SK-N-SH (cell line): ENCODE results near the gene SPATA33. TPM values are rescaled to one million over a fixed set of nuclear protein-coding genes. Genes with fewer than 3 reads are reported as not detected.

Experiments
- CTCF ChIA-PET: fragments of 300-600, 350-600 bp; formaldehyde crosslinking; extraction: SDS; loops from one replicate; lab custom pipeline; 2021; lab: Yijun Ruan, JAX
- POLR2A ChIA-PET: fragments of 350-600 bp; sonication (Branson Sonifier 250); formaldehyde crosslinking; extraction: SDS; loops from one replicate; lab custom pipeline; 2020; ENCODE audit warnings: antibody characterized with exemption, inconsistent platforms; lab: Yijun Ruan, JAX
- DNase-seq: peaks from one replicate; pipeline ENCODE4 v3.0.0; 2012
- H2AFZ ChIP-seq: fragments of 200-600 bp; sonication (generic); 2 replicates; pipeline ENCODE4 v1.8.1; 2016; ENCODE audit warnings: antibody characterized with exemption, mild to moderate bottlenecking, low read depth
- H3F3A ChIP-seq: fragments of 200-600 bp; sonication (generic); replicated peaks from 2 replicates; pipeline ENCODE3; 2016; ENCODE audit warnings: antibody characterized with exemption, mild to moderate bottlenecking; ENCODE audit not compliant: insufficient read depth
- H3K27ac ChIP-seq, 2 experiments: fragments of 200-500 bp in 1 of 2; fragments of 200-600 bp in 1 of 2; sonication (Bioruptor generic) in 1 of 2; sonication (generic), shearing (Covaris generic) in 1 of 2; 2 replicates each; pipeline versions ENCODE4 v1.5.1 to v1.6.1; 2014 to 2016; ENCODE audit warnings: low read depth in 2 of 2, inconsistent platforms in 1 of 2, low read length in 1 of 2, mild to moderate bottlenecking in 1 of 2, mixed read lengths in 1 of 2
- H3K27me3 ChIP-seq: fragments of 200-600 bp; sonication (generic), shearing (Covaris generic); 2 replicates; pipeline ENCODE4 v1.6.1; 2016; ENCODE audit warnings: mixed run types; ENCODE audit not compliant: insufficient read depth
- H3K36me3 ChIP-seq, 2 experiments: fragments of 200-500 bp in 1 of 2; fragments of 200-600 bp in 1 of 2; sonication (Bioruptor generic) in 1 of 2; sonication (generic) in 1 of 2; replicated peaks in 1 of 2; 2 replicates each; pipeline versions ENCODE3 to v1.5.1; 2014 to 2016; ENCODE audit warnings: low read length in 1 of 2, mild to moderate bottlenecking in 1 of 2; ENCODE audit not compliant: insufficient read depth in 2 of 2, control insufficient read depth in 1 of 2
- H3K4me1 ChIP-seq, 2 experiments: fragments of 200-500 bp in 1 of 2; fragments of 200-600 bp in 1 of 2; sonication (Bioruptor generic) in 1 of 2; sonication (generic), shearing (Covaris generic) in 1 of 2; 2 replicates each; pipeline versions ENCODE4 v1.5.1 to v1.6.1; 2014 to 2016; ENCODE audit warnings: low read depth in 1 of 2, low read length in 1 of 2, mixed run types in 1 of 2; ENCODE audit not compliant: insufficient read depth in 2 of 2, control insufficient read depth in 1 of 2
- H3K4me2 ChIP-seq: fragments of 200-600 bp; sonication (generic), shearing (Covaris generic); 2 replicates; pipeline ENCODE4 v1.6.1; 2017; ENCODE audit warnings: mixed run types
- H3K4me3 ChIP-seq, 2 experiments: fragments of 200-500 bp in 1 of 2; fragments of 200-600 bp in 1 of 2; sonication (Bioruptor generic) in 1 of 2; sonication (generic), shearing (Covaris generic) in 1 of 2; 2 replicates each; pipeline versions ENCODE4 v1.5.1 to v1.8.1; 2014 to 2016; ENCODE audit warnings: low read depth in 2 of 2, inconsistent platforms in 1 of 2, low read length in 1 of 2, mild to moderate bottlenecking in 1 of 2, mixed read lengths in 1 of 2, moderate library complexity in 1 of 2
- H3K79me2 ChIP-seq: fragments of 200-600 bp; sonication (generic); 2 replicates; pipeline ENCODE4 v1.8.1; 2017; ENCODE audit warnings: mild to moderate bottlenecking; ENCODE audit not compliant: insufficient read depth
- H3K9ac ChIP-seq: fragments of 200-600 bp; sonication (generic); 2 replicates; pipeline ENCODE4 v1.6.1; 2017; ENCODE audit warnings: mixed run types
- H3K9me2 ChIP-seq: fragments of 200-600 bp; sonication (generic); 2 replicates; pipeline ENCODE4 v1.6.1; 2017; ENCODE audit warnings: mixed run types
- H3K9me3 ChIP-seq: fragments of 200-600 bp; sonication (generic); 2 replicates; pipeline ENCODE4 v1.6.1; 2017; ENCODE audit warnings: mixed run types, mild to moderate bottlenecking, moderate library complexity
- H4K20me1 ChIP-seq: fragments of 200-600 bp; sonication (generic); 2 replicates; pipeline ENCODE4 v1.6.1; 2017; ENCODE audit warnings: mild to moderate bottlenecking, mixed run types; ENCODE audit not compliant: insufficient read depth
- EP300 ChIP-seq, 2 experiments: IDR thresholded peaks; 2 replicates each; pipeline versions ENCODE4 v1.4.0 to v1.6.1; 2012; ENCODE audit warnings: borderline replicate concordance in 1 of 2, low read depth in 1 of 2, low read length in 1 of 2
- FOXM1 ChIP-seq: IDR thresholded peaks from 2 replicates; pipeline ENCODE4 v1.4.0; 2012; ENCODE audit warnings: low read depth, mild to moderate bottlenecking
- GABPA ChIP-seq: IDR thresholded peaks from 2 replicates; pipeline ENCODE4 v1.4.0; 2012; ENCODE audit warnings: low read depth, mild to moderate bottlenecking
- GATA2 ChIP-seq: sonication (generic); formaldehyde crosslinking; IDR thresholded peaks from 2 replicates; pipeline ENCODE4 v1.5.0; 2020; ENCODE audit warnings: mild to moderate bottlenecking, missing genetic modification reagents
- NRF1 ChIP-seq: IDR thresholded peaks from 2 replicates; pipeline ENCODE4 v1.6.1; 2012; ENCODE audit warnings: low read depth, mild to moderate bottlenecking, low read length
- POLR2AphosphoS5 ChIP-seq: IDR thresholded peaks from 2 replicates; pipeline ENCODE4 v1.6.1; 2012; ENCODE audit warnings: low read depth, low read length
- RAD21 ChIP-seq: IDR thresholded peaks from 2 replicates; pipeline ENCODE4 v1.6.1; 2012; ENCODE audit warnings: mild to moderate bottlenecking, low read length
- RCOR1 ChIP-seq: fragments of 150-350 bp; IDR thresholded peaks from 2 replicates; pipeline ENCODE4 v1.6.1; 2017; ENCODE audit warnings: antibody characterized with exemption, low read length
- REST ChIP-seq: IDR thresholded peaks from 2 replicates; pipeline ENCODE4 v1.6.1; 2012; ENCODE audit warnings: mild to moderate bottlenecking, low read depth, low read length, moderate library complexity
- RFX5 ChIP-seq: IDR thresholded peaks from 2 replicates; pipeline ENCODE4 v1.6.1; 2012; ENCODE audit warnings: mild to moderate bottlenecking, improper control_type of control experiment, low read length
- SIN3A ChIP-seq: IDR thresholded peaks from 2 replicates; pipeline ENCODE4 v1.6.1; 2012; ENCODE audit warnings: low read depth, mild to moderate bottlenecking, low read length, moderate library complexity, borderline replicate concordance
- SMC3 ChIP-seq: IDR thresholded peaks from 2 replicates; pipeline ENCODE4 v1.6.1; 2012; ENCODE audit warnings: low read depth, low read length, improper control_type of control experiment
- TAF1 ChIP-seq: IDR thresholded peaks from 2 replicates; pipeline ENCODE4 v1.6.1; 2012; ENCODE audit warnings: low read depth, mild to moderate bottlenecking, low read length, moderate library complexity, borderline replicate concordance
- USF1 ChIP-seq: IDR thresholded peaks from 2 replicates; pipeline ENCODE4 v1.4.0; 2012; ENCODE audit warnings: low read depth, borderline replicate concordance
- YY1 ChIP-seq: IDR thresholded peaks from 2 replicates; pipeline ENCODE4 v1.4.0; 2012; ENCODE audit warnings: low read depth, mild to moderate bottlenecking
- WGBS: methylation state at CpG from one replicate; pipeline ENCODE4 v1.1.6; 2017; ENCODE audit warnings: low lambda C conversion rate; 5-methylcytosine and 5-hydroxymethylcytosine counted together
- polyA plus RNA-seq, 3 experiments: library from polyadenylated mRNA; depleted of rRNA; stranded (reverse); fragments of >200 nt; gene quantifications; 2 replicates each; pipeline ENCODE4 v1.2.3, GENCODE V29; 2012
- TF ChIP-seq, protein P1 (sequence below): fragments of 150-350 bp; IDR thresholded peaks from 2 replicates; pipeline ENCODE4 v1.6.1; 2017; ENCODE audit warnings: antibody characterized with exemption, low read length, low read depth, borderline replicate concordance

Gene SPATA33
- polyA plus RNA-seq, 1 of the 3 experiments (the other 2 are of a cell fraction), result 7.2 TPM

- no peaks in the 10 kb centered on the region for H3K9me3 ChIP-seq
- no peak overlapping the region for H2AFZ ChIP-seq
- no peak overlapping the region for H3K9ac ChIP-seq
- ChIA-PET POLR2A (no interaction called here), CTCF (interaction anchor here (0.7 to 3.0 kb wide), 5 partner anchors 11 to 144 kb away, joined by 3 to 10 read pairs (median 6); partner anchors contain the start of gene SPATA2L)
- H3K4me3 ChIP-seq, result no peak overlapping the region
- no peaks in the 10 kb centered on the region; the same call in 1 of the 2 replicates for H4K20me1 ChIP-seq
- no peaks in the 10 kb centered on the region for H3K27me3 ChIP-seq
- H3K79me2 ChIP-seq, result peaks cover 35% of the 10 kb centered on the region
- peaks cover 0 to 4% of the 10 kb centered on the region in 2 experiments for H3K36me3 ChIP-seq
- no peak overlapping the region for H3K4me2 ChIP-seq
- no peak for TF ChIP-seq RCOR1
- TF ChIP-seq EP300 (IDR thresholded peaks at IDR 0.05; ENCODE audit: borderline replicate concordance in 1 of 2, low read depth in 1 of 2, low read length in 1 of 2), result no peak
- no peak for TF ChIP-seq GATA2 (CRISPR knock-in tag)
- no peak for TF ChIP-seq GABPA
- TF ChIP-seq FOXM1, result no peak
- TF ChIP-seq SMC3, result no peak
- TF ChIP-seq SIN3A, result no peak
- no peak overlapping the region for H3K27ac ChIP-seq
- peaks cover 25% of the 10 kb centered on the region for H3F3A ChIP-seq
- WGBS, result 92% methylated on average over 27 of the region's 29 CpGs
- no peaks in the 10 kb centered on the region for H3K9me2 ChIP-seq
- H3K4me1 ChIP-seq, result peaks cover 7 to 14% of the 10 kb centered on the region in 2 experiments; a peak in 3 of 4 replicates
- no peak for DNase-seq
These were observed 59.5 kb downstream of the SPATA33 start for GRCh38 chr16:89716916-89717687.

GRCh38 chr16:89717688-89718505 lies 60.3 kb downstream of the SPATA33 start:
- H3K9ac ChIP-seq, result no peak overlapping the region
- H2AFZ ChIP-seq, result no peak overlapping the region
- TF ChIP-seq, protein P1, sequence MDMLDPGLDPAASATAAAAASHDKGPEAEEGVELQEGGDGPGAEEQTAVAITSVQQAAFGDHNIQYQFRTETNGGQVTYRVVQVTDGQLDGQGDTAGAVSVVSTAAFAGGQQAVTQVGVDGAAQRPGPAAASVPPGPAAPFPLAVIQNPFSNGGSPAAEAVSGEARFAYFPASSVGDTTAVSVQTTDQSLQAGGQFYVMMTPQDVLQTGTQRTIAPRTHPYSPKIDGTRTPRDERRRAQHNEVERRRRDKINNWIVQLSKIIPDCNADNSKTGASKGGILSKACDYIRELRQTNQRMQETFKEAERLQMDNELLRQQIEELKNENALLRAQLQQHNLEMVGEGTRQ, result no peak
- TF ChIP-seq RFX5 (no peak), RAD21 (no peak), REST (no peak), SIN3A (no peak), TAF1 (no peak), NRF1 (no peak), USF1 (no peak), YY1 (no peak), POLR2AphosphoS5 (no peak)
- no peak overlapping the region for H3K4me2 ChIP-seq
- H3F3A ChIP-seq, result peaks cover 25% of the 10 kb centered on the region
- H3K4me3 ChIP-seq, result no peak overlapping the region
- H3K79me2 ChIP-seq, result peaks cover 36% of the 10 kb centered on the region
- no peaks in the 10 kb centered on the region for H3K9me3 ChIP-seq
- POLR2A ChIA-PET, result interaction anchor here (0.6 kb wide), 1 partner anchor 17 kb away, joined by 3 read pairs; no protein-coding TSS in a partner anchor
- peaks cover 8% of the 10 kb centered on the region for H4K20me1 ChIP-seq
- DNase-seq, result no peak
- WGBS, result 93% methylated on average over 21 of the region's 24 CpGs
- peaks cover under 1 to 4% of the 10 kb centered on the region in 2 experiments for H3K36me3 ChIP-seq
- peaks cover 14 to 18% of the 10 kb centered on the region in 2 experiments; a peak in 3 of 4 replicates for H3K4me1 ChIP-seq
- no peaks in the 10 kb centered on the region for H3K9me2 ChIP-seq
- no peak overlapping the region for H3K27ac ChIP-seq
- CTCF ChIA-PET, result interaction anchor here (1.9 to 3.0 kb wide), 3 partner anchors 12 to 143 kb away, joined by 6 to 10 read pairs (median 6); partner anchors contain the start of gene SPATA2L
- H3K27me3 ChIP-seq, result no peaks in the 10 kb centered on the region
